ES-I3 (cell line): Measurements from ENCODE around the gene COL26A1.

Experiments used
- H3K36me3 ChIP-seq: 2 replicates; pipeline ENCODE4 v1.6.1; 2013; ENCODE audit warnings: mild to moderate bottlenecking, low read length, control low read depth, moderate library complexity; ENCODE audit not compliant: insufficient read depth
- H3K4me1 ChIP-seq: 2 replicates; pipeline ENCODE4 v1.6.1; 2013; ENCODE audit warnings: mild to moderate bottlenecking, control low read depth, low read length; ENCODE audit not compliant: insufficient read depth
- H3K9ac ChIP-seq: 2 replicates; pipeline ENCODE4 v1.6.1; 2013; ENCODE audit warnings: low read depth, mild to moderate bottlenecking, low read length, moderate library complexity
- H3K9me3 ChIP-seq: 2 replicates; pipeline ENCODE4 v1.6.1; 2013; ENCODE audit warnings: mild to moderate bottlenecking, low read length, moderate library complexity; ENCODE audit not compliant: control insufficient read depth, insufficient read depth

Gene COL26A1

DNA sequence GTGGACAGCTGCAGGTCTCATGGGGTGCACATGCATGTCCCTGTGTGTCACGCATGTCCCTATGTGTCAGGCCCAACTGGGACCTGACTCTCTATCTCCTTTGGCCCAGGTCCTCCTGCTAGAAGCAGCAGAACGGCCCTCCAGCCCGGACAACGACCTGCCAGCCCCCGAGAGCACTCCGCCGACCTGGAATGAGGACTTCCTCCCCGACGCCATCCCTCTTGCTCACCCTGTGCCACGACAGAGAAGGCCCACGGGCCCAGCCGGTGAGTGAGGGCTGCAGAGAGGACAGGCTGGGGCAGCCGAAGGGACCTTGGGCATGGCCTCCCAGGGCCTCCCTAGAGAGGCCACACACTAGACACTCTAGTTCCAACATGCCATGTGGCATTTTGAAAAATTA lies 177.1 kb downstream of the COL26A1 start:
- H3K9me3 ChIP-seq, result no peaks in the 10 kb centered on the region
- H3K9ac ChIP-seq, result no peak overlapping the region
- no peaks in the 10 kb centered on the region for H3K4me1 ChIP-seq
- no peaks in the 10 kb centered on the region; the same call in 1 of the 2 replicates for H3K36me3 ChIP-seq

DNA sequence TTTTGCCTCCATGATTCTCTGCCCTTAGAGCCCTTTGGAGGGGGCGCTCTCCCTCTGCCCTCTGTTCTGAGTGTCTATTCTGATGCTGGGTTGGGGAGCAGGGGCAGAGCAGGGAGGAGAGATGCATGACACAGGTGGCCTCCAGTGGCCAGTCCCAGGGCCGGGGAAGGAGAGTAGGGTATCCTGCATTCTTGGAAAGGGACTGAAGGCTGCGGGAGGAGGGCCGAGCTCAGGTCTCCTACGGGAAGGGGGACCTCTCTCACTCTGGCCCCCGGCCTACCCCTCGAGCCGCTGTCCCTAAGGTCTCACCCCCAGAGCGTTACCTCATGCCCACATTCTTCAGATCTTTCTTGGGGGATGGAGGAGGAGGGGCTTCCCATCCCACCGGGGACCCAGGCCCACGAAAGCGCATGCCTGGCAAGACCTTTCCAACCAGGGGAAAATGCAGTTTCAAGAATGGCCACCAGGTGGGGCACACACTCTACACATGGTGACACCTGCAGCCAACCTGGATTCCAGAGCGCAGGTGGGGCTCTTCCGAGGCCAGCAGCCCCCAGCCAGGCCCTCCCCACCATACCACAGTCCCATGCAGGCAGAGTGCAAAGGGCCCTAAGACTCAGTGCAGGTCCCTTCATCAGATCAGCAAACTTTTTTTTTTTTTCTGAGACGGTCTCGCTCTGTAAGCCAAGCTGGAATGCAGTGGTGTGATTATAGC lies 180.0 kb downstream of the COL26A1 start:
- Histone ChIP-seq H3K4me1 (no peaks in the 10 kb centered on the region), H3K9me3 (no peaks in the 10 kb centered on the region), H3K36me3 (peaks cover 2% of the 10 kb centered on the region; the same call in 1 of the 2 replicates), H3K9ac (no peak overlapping the region)

DNA sequence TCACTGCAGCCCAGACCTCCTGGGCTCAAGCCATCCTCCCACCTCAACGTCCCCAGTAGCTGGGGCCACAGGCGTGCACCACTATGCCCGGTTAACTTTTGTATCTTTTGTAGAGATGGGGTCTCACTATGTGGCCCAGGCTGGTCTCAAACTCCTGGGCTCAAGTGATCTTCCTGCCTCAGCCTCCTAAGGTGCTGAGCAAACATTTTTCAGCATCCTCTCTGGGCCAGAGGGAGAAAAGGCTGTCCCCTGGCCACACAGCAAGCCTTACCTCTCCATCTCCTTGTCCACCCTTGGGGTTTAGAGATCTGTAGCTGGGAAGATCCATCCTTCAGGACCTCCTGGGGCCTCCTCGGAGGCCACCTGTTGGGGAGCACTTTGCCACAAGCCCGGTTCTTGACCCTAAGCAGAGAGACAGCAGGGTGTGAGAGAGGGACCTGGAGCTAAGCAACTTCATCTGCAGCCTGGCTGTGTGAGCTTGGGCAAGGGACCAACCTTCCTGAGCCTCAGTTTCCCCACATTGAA lies 180.6 kb downstream of the COL26A1 start:
- Histone ChIP-seq H3K36me3 (peaks cover 3% of the 10 kb centered on the region; the same call in 1 of the 2 replicates), H3K4me1 (no peaks in the 10 kb centered on the region), H3K9ac (no peak overlapping the region), H3K9me3 (no peaks in the 10 kb centered on the region)

DNA sequence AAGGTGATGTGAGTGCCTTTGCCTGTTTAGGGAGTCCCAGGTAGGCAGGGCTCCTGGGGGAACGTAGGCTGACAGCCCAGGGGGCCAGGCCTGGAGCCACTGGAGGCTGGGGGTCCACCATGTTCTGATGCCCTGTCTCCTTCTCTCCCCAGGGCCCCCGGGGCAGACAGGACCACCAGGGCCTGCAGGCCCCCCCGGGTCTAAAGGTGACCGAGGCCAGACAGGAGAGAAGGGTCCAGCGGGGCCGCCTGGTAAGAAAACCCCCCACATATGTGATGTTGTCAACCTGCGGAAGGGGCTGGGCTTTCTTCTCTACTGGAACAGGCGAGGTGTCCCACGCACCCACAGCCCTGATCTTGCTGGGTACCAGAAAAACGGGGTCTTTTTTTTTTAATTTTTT lies 181.2 kb downstream of the COL26A1 start:
- Histone ChIP-seq H3K4me1 (no peaks in the 10 kb centered on the region), H3K9me3 (no peaks in the 10 kb centered on the region), H3K9ac (no peak overlapping the region), H3K36me3 (peaks cover 3% of the 10 kb centered on the region; the same call in 1 of the 2 replicates)

DNA sequence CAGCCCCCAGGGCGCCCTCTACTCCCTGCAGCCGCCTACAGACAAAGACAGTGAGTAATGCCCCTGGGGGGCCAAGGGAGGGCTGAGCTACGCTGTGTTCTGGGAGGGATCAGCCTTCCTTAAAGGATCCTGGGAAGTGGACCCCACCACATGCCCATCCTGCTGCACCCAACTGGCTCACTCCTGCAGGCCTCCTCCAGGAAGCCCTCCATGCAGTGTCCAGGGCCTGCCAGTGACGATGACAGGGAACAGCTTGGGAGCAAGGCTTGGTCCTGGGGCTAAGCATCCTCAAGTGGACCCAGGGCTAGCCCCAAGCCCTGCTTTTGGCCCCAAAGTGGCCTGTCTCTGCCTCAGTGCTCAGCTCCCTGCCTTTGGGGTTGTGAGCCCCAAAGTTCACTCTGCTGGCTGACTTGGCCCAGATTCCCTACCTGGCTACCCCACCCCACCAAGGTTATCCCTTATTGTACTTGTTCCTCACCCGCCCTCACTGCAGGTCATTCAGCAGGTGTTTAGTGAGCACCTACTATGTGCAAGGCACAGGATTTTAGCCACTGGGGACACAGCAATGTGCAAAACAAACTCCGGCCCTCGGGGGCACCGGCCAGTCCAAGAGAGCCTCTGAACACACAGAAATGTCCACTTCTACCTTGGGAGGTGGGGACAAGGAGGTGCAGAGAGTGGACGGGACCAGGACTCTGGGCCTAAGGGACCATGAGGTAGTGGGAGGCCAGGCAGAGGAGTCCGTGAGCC lies 182.9 kb downstream of the COL26A1 start:
- Histone ChIP-seq H3K4me1 (no peaks in the 10 kb centered on the region), H3K9ac (no peak overlapping the region), H3K36me3 (peaks cover 3% of the 10 kb centered on the region; the same call in 1 of the 2 replicates), H3K9me3 (no peaks in the 10 kb centered on the region)

DNA sequence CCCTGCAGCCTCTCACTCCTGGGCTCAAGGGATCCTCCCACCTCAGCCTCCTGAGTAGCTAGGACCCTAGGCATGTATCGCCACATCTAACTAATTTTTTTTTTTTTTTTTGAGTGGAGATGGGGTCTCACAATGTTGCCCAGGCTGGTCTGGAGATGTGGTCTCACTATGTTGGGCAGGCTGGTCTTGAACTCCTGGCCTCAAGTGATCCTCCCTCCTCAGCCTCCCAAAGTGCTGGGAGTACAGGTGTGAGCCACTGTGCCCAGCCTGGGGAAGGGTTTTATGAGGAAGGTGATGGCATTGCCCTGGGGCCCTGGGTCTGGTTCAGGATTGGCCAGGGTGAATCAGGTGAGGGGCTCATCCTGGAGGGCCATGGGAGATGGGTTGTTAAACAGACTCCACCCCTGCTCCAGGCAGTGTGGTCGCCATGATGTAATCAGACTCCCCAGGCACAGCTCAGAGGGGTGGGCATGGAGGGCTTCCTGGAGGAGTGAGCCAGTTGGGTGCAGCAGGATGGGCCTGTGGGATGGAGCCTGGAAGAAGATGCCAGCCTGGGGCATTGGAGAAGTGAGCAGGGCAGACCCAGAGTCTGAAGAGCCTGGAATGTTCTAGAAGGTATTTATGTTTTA lies 183.7 kb downstream of the COL26A1 start:
- Histone ChIP-seq H3K4me1 (no peaks in the 10 kb centered on the region), H3K9me3 (no peaks in the 10 kb centered on the region)

DNA sequence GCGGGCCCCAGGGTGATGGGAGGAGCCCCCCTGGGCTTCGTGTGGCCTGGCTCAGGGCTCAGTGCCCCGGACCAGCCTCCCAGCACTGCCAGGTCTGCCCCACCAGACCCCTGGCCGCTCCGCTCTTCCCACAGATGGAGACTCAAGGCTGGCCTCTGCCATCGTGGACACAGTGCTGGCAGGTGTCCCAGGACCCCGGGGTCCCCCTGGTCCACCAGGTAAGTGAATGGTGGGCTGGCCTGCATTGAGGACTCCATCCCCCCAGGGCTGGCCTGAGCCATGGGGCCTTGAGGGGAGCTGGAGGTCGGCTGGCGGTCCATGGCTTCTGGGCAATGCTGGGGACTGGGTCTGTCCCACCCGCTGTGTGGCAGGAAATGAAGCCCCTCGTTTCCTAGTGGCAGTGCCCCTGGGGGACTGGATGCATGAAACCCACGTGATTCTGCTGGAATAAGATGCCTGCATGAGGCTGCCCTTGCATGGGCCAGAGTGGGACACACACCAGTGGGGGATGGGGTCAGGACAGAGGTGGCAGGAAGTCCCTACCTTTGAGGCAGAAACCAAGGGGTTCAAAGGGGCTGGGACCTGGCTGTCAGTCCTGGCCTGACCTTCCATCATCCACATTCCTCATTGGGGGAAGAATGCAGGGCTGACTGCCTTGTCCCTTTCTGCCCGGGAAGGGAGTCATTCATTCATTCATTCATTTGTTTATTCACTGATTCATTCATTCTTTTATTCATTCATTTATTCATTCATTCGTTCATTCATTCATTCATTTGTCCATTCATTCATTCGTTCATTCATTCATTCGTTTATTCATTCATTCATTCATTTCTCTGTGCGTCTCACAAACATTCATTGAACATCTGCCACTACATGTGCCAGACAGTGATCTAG lies 184.6 kb downstream of the COL26A1 start:
- Histone ChIP-seq H3K9ac (no peak overlapping the region), H3K9me3 (no peaks in the 10 kb centered on the region), H3K4me1 (no peaks in the 10 kb centered on the region), H3K36me3 (peaks cover 3% of the 10 kb centered on the region; the same call in 1 of the 2 replicates)

More for the DNA sequence above, 183.7 kb downstream of the COL26A1 start:
- no peak overlapping the region for H3K9ac ChIP-seq
- peaks cover 3% of the 10 kb centered on the region; the same call in 1 of the 2 replicates for H3K36me3 ChIP-seq

DNA sequence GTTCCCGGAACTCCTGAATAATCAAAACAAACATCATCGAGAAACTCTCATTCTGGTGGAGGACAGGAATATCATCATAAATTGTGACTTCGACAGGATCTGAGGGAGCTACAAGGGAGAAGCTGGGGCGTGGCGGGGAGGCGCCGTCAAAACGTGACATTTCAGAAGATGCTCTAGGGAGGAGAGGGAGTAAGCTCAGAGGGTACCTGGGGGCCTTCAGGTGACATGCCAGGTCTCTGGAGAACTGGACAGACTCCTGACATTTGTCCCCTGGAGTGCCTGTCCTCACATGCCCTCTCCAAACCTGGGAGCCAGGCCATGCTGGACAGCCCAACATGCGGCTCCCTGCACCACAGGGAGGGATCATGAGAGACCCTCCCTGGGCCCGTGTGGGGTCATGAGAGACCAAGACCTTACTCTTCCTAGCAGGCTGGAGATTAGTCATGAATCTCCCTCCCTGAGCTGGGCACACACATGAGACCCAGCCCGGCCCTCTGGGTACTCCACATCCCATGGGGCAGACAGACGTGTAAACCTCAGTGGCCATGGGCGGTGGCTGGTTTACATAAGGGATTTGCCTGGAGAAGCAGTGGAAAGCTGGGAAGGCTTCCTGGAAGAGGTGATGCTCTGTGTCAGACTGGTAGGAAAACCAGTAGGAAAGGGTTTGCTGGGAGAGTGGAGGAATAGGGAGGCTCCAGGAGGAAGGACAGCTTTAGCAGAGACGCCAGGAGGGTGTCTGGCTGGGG lies 185.4 kb downstream of the COL26A1 start:
- Histone ChIP-seq H3K9ac (no peak overlapping the region), H3K36me3 (peaks cover 3% of the 10 kb centered on the region; the same call in 1 of the 2 replicates)

DNA sequence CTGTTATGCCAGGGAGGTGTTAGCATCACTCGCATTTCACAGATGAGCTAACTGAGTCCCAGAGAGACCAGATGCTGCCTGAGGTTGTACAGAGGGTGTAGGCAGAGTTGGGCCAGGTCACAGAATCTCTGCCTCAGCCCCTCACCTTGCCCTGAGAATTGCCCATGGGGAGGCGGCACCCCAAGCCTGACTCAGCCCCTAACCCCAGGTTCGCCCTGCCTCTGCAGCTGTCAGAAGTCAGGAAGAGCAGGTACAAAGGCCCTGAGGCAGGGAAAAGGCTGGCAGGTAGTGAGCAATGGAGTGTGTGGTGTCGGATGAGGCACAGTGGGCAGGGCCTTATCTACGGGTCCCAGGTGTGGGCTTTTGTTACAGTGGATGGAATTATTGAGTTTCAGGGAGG lies 187.1 kb downstream of the COL26A1 start:
- no peak overlapping the region for H3K9ac ChIP-seq
- H3K36me3 ChIP-seq, result peaks cover 3% of the 10 kb centered on the region; the same call in 1 of the 2 replicates
- H3K4me1 ChIP-seq, result no peaks in the 10 kb centered on the region
- H3K9me3 ChIP-seq, result no peaks in the 10 kb centered on the region

More for the DNA sequence above, 185.4 kb downstream of the COL26A1 start:
- Histone ChIP-seq H3K4me1 (no peaks in the 10 kb centered on the region), H3K9me3 (no peaks in the 10 kb centered on the region)

DNA sequence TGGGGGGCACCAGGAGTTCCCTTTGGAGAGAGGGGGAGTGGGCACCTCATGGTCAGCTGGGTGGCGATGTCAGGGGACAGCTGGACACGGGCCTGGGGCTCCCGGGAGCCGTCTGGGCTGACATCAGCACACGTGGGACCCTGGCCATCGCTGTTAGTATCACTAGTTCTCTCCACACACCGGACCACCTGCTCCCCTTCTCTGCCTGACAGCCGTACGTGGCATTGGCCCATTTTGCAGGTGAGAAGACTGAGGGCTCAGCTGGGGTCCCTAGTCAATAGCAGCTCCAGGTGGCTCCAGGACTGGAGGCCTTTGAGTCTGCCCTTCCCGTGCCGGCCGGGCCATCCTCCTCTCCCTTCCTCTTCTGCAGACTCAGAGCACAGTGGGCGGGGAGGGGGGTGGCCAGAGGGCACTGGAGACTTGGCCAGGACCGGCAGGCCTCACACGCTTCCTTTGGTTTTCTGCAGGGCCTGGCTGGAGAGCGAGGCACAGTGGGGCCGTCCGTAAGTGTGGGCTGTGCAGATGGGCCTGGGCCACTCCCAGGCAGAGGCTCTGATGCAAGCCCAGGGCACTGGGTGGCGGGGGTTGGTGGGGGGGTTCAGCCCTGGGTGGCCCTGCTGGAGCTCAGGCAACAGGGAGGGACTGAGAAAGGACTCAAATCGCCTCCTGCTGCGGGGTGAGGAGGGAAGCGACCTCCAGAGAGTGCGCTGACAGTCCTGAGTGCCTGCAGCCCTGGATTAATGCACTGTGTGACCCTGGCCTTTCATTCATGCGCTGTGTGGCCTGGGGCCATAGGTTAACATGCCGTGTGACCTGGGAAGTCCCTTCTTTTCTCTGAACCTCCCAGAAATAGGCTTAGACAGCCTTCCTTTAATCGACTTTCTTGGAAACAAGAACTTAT lies 188.2 kb downstream of the COL26A1 start:
- H3K4me1 ChIP-seq, result no peaks in the 10 kb centered on the region
- peaks cover 3% of the 10 kb centered on the region; the same call in 1 of the 2 replicates for H3K36me3 ChIP-seq
- H3K9ac ChIP-seq, result no peak overlapping the region
- H3K9me3 ChIP-seq, result no peaks in the 10 kb centered on the region

DNA sequence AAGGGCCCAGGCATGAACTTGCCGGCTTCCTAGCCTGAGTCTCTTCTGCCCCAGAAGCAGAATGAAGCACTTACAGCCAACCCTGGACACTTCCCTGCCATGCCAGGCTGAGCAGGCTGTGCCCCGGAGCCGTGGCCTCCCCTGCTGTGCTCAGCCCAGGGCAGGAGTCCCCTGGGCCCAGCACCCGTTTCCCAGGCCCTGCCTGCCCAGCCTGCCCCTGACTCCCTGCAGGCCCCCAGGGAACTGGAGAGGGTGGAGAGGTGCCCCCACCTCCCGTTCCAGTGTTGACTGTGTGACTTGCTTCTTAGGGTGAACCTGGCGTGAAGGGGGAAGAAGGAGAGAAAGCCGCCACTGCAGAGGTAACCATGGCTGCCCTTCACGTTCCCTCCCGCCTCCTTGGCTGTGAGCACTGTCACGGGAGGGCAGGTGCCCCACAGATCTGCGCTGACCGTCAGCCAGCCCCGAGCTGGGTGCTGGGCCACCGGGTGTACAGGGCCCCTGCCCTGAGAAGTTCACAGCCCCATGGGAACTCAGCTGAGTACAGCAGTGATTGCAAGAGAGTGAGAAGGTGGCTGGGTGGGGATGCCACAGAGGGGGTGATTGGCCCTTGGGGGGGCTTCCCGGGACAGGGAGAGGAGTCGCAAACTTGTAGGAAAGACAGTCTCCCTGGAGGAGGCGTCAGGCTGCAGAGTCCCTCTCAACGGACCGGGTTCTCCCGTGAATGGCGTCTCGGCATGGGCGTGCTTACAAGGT lies 190.5 kb downstream of the COL26A1 start:
- Histone ChIP-seq H3K9ac (no peak overlapping the region), H3K4me1 (no peaks in the 10 kb centered on the region), H3K9me3 (no peaks in the 10 kb centered on the region), H3K36me3 (no peaks in the 10 kb centered on the region)
